ENCODE measurements around the gene GPR108. TPM values are rescaled to one million over a fixed set of nuclear protein-coding genes. Genes with fewer than 3 reads are reported as not detected.

The GPR108 gene
- total RNA-seq, 2 donors from 2014 or later = 61.4 to 67.2 TPM

GRCh38 chr19:6719992-6720368 lies 17.4 kb downstream of the GPR108 start:
- WGBS, 2 experiments (ENCODE audit: insufficient coverage in 1 of 2, insufficient read length in 1 of 2) = 90 to 100% methylated on average over 3 of the region's 3 CpGs
- no peak for TF ChIP-seq CTCF (conservative IDR thresholded peaks at IDR 0.05)
- peaks cover 10% of the 10 kb centered on the region for H3K9me3 Mint-ChIP-seq

GRCh38 chr19:6719540-6719861 lies 17.9 kb downstream of the GPR108 start:
- Histone ChIP-seq H3K4me1 (ENCODE audit: control insufficient read depth, insufficient read depth, low read length) (no peaks in the 10 kb centered on the region), H3K36me3 (ENCODE audit: control insufficient read depth, insufficient read depth, low read length) (no peaks in the 10 kb centered on the region), H3K4me3 (ENCODE audit: low read length) (no peak overlapping the region), H3K27ac (ENCODE audit: low read depth, low read length) (no peak overlapping the region), H3K9ac (ENCODE audit: extremely low read depth, low read length, poor library complexity, severe bottlenecking) (no peak overlapping the region), H3K27me3 (ENCODE audit: control insufficient read depth, insufficient read depth, low read length, poor library complexity, severe bottlenecking) (no peaks in the 10 kb centered on the region), H3K9me3 (ENCODE audit: control insufficient read depth, low read length) (peaks cover 5% of the 10 kb centered on the region)
- H3K9me3 Mint-ChIP-seq = peaks cover 10% of the 10 kb centered on the region
- H3K27ac Mint-ChIP-seq = no peak overlapping the region
- H3K4me3 Mint-ChIP-seq = no peak overlapping the region
- WGBS, 2 experiments (ENCODE audit: insufficient coverage in 1 of 2, insufficient read length in 1 of 2) = 87 to 96% methylated on average over 3 to 6 of the region's 6 CpGs
- no peak for TF ChIP-seq CTCF (conservative IDR thresholded peaks at IDR 0.05)
- peaks cover 7% of the 10 kb centered on the region for H3K4me1 Mint-ChIP-seq
- no peaks in the 10 kb centered on the region for H3K36me3 Mint-ChIP-seq (ENCODE audit: low read depth)
- DNase-seq = no peak
- peaks cover 5% of the 10 kb centered on the region for H3K27me3 Mint-ChIP-seq (ENCODE audit: insufficient read depth)

More at GRCh38 chr19:6719992-6720368, 17.4 kb downstream of the GPR108 start:
- peaks cover 5% of the 10 kb centered on the region for H3K27me3 Mint-ChIP-seq (ENCODE audit: insufficient read depth)
- no peaks in the 10 kb centered on the region for H3K27me3 ChIP-seq (ENCODE audit: control insufficient read depth, insufficient read depth, low read length, poor library complexity, severe bottlenecking)
- H3K4me3 ChIP-seq (ENCODE audit: low read length) = no peak overlapping the region
- no peak overlapping the region for H3K9ac ChIP-seq (ENCODE audit: extremely low read depth, low read length, poor library complexity, severe bottlenecking)
- H3K36me3 Mint-ChIP-seq (ENCODE audit: low read depth) = no peaks in the 10 kb centered on the region
- H3K36me3 ChIP-seq (ENCODE audit: control insufficient read depth, insufficient read depth, low read length) = no peaks in the 10 kb centered on the region
- no peak overlapping the region for H3K27ac Mint-ChIP-seq
- H3K4me1 Mint-ChIP-seq = peaks cover 7% of the 10 kb centered on the region
- DNase-seq = no peak
- H3K9me3 ChIP-seq (ENCODE audit: control insufficient read depth, low read length) = peaks cover 5% of the 10 kb centered on the region
- no peak overlapping the region for H3K4me3 Mint-ChIP-seq
- no peaks in the 10 kb centered on the region for H3K4me1 ChIP-seq (ENCODE audit: control insufficient read depth, insufficient read depth, low read length)
- H3K27ac ChIP-seq (ENCODE audit: low read depth, low read length) = no peak overlapping the region

- no peak for TF ChIP-seq CTCF (conservative IDR thresholded peaks at IDR 0.05)
- Histone ChIP-seq H3K27ac (ENCODE audit: low read depth, low read length) (no peak overlapping the region), H3K4me3 (ENCODE audit: low read length) (no peak overlapping the region), H3K36me3 (ENCODE audit: control insufficient read depth, insufficient read depth, low read length) (no peaks in the 10 kb centered on the region), H3K9me3 (ENCODE audit: control insufficient read depth, low read length) (peaks cover 5% of the 10 kb centered on the region), H3K27me3 (ENCODE audit: control insufficient read depth, insufficient read depth, low read length, poor library complexity, severe bottlenecking) (no peaks in the 10 kb centered on the region), H3K9ac (ENCODE audit: extremely low read depth, low read length, poor library complexity, severe bottlenecking) (no peak overlapping the region), H3K4me1 (ENCODE audit: control insufficient read depth, insufficient read depth, low read length) (no peaks in the 10 kb centered on the region)
- H3K4me3 Mint-ChIP-seq = no peak overlapping the region
- peaks cover 5% of the 10 kb centered on the region for H3K27me3 Mint-ChIP-seq (ENCODE audit: insufficient read depth)
- peaks cover 10% of the 10 kb centered on the region for H3K9me3 Mint-ChIP-seq
- H3K4me1 Mint-ChIP-seq = peaks cover 7% of the 10 kb centered on the region
- no peak overlapping the region for H3K27ac Mint-ChIP-seq
- 92 to 96% methylated on average over 12 to 21 of the region's 21 CpGs for WGBS, 2 experiments (ENCODE audit: insufficient coverage in 1 of 2, insufficient read length in 1 of 2)
- peak; percentile 94 for DNase-seq
- no peaks in the 10 kb centered on the region for H3K36me3 Mint-ChIP-seq (ENCODE audit: low read depth)
These were observed 18.4 kb downstream of the GPR108 start for GRCh38 chr19:6718741-6719539.
